GM21515 (cell line): ENCODE data around the gene TRIP12.
"Not testable (repeated sequence)": the region's sequence is repeated elsewhere in the genome, so short reads cannot be mapped to it uniquely, and the experiment has no call there.

Source experiments
- ATAC-seq: cut with Tn5 transposase; IDR thresholded peaks from one replicate; pipeline ENCODE4 v1.9.1; 2021; ENCODE audit not compliant: unreplicated experiment

Gene TRIP12

GRCh38 chr2:229725716-229726574, 195.9 kb downstream of the TRIP12 start:
- no peak for ATAC-seq

- ATAC-seq: not testable (repeated sequence)
These were observed 198.6 kb downstream of the TRIP12 start for GRCh38 chr2:229723192-229723591.

- ATAC-seq: no peak
These were observed 201.7 kb downstream of the TRIP12 start for GRCh38 chr2:229719926-229720647.

GRCh38 chr2:229718057-229718456, 203.8 kb downstream of the TRIP12 start:
- ATAC-seq: no peak

- no peak for ATAC-seq
These were observed 205.8 kb downstream of the TRIP12 start for GRCh38 chr2:229715895-229716507.

GRCh38 chr2:229714736-229715541, 206.9 kb downstream of the TRIP12 start:
- peak; percentile 46 for ATAC-seq

GRCh38 chr2:229714080-229714735, 207.6 kb downstream of the TRIP12 start, which contains the start of gene DNER:
Gene DNER, minus strand, starts transcription at chr2:229714555. Its CDS starts 132 bp downstream, at chr2:229714423.
- ATAC-seq: peak; percentile 73
